ENCODE data around the gene BICDL2. TPM values are rescaled to one million over a fixed set of nuclear protein-coding genes. Genes with fewer than 3 reads are reported as not detected.
A peak's percentile ranks its signal among the peaks of the same experiment; 100 is the strongest.

The BICDL2 gene
- polyA plus RNA-seq, 3 donors: not detected

GRCh38 chr16:3004319-3004718, 32.4 kb downstream of the BICDL2 start:
- under 1% methylated on average over 65 of the region's 67 CpGs for WGBS (ENCODE audit: insufficient coverage)
- Mint-ChIP-seq H3K27ac (peak overlapping the region in 1 of 7 donors; percentile 87), H3K4me1 (peaks cover 44% of the 10 kb centered on the region), H3K36me3 (peaks cover 5 to 6% of the 10 kb centered on the region in 2 donors), H3K4me3 (peak overlapping the region; percentile 81 to 88), H3K9me3 (peaks cover 0 to 3% (median 0%) of the 10 kb centered on the region in 7 donors), H3K27me3 (ENCODE audit: low read depth in 3 of 3) (peaks cover 0 to 18% (median 14%) of the 10 kb centered on the region in 3 donors)
- no peak overlapping the region for H3K4me3 ChIP-seq (replicated peaks in 1 of 3; ENCODE audit: low read depth in 2 of 3, low read length in 3 of 3)
- H2AFZ ChIP-seq (ENCODE audit: insufficient read depth, low read depth, low read length, poor library complexity, severe bottlenecking): no peak overlapping the region
- H3K36me3 ChIP-seq (replicated peaks in 1 of 2; ENCODE audit: control insufficient read depth in 1 of 2, insufficient read depth in 2 of 2, low read length in 2 of 2): no peaks in the 10 kb centered on the region
- H4K20me1 ChIP-seq (ENCODE audit: insufficient read depth, low read length): no peaks in the 10 kb centered on the region
- no peak for DNase-seq
- no peaks in the 10 kb centered on the region for H3K9me3 ChIP-seq (replicated peaks in 1 of 2; ENCODE audit: control insufficient read depth in 1 of 2, insufficient read depth in 1 of 2, low read length in 2 of 2)
- no peak overlapping the region for H3K9ac ChIP-seq (ENCODE audit: insufficient read depth, low read length, poor library complexity, severe bottlenecking)
- peak overlapping the region; percentile 70 for H3K4me2 ChIP-seq (replicated peaks; ENCODE audit: extremely low read depth, low read length, poor library complexity, severe bottlenecking)
- peaks cover 45 to 47% of the 10 kb centered on the region in 2 donors for H3K4me1 ChIP-seq (ENCODE audit: control insufficient read depth in 1 of 2, insufficient read depth in 2 of 2, low read length in 2 of 2)
- TF ChIP-seq CTCF (IDR thresholded peaks at IDR 0.05): no peak
- intact Hi-C loops (cut with micrococcal nuclease): no loop called here
- H3K79me2 ChIP-seq (ENCODE audit: insufficient read depth, low read length): no peaks in the 10 kb centered on the region
- H3K27me3 ChIP-seq (ENCODE audit: control insufficient read depth in 2 of 2, insufficient read depth in 2 of 2, low read length in 2 of 2): peaks cover 0 to 2% of the 10 kb centered on the region in 2 donors
- no peak overlapping the region for H3K27ac ChIP-seq (ENCODE audit: low read depth in 1 of 2, low read length in 2 of 2)

- H4K20me1 ChIP-seq (ENCODE audit: insufficient read depth, low read length): no peaks in the 10 kb centered on the region
- H3K36me3 Mint-ChIP-seq: peaks cover 5 to 6% of the 10 kb centered on the region in 2 donors
- H3K36me3 ChIP-seq (replicated peaks in 1 of 2; ENCODE audit: control insufficient read depth in 1 of 2, insufficient read depth in 2 of 2, low read length in 2 of 2): no peaks in the 10 kb centered on the region
- DNase-seq: peak; percentile 98 to 99 (median 98)
- H3K27me3 Mint-ChIP-seq (ENCODE audit: low read depth in 3 of 3): peaks cover 0 to 21% (median 17%) of the 10 kb centered on the region in 3 donors
- H3K4me1 Mint-ChIP-seq: peaks cover 38% of the 10 kb centered on the region
- no peak overlapping the region for H3K27ac Mint-ChIP-seq
- intact Hi-C loops (cut with micrococcal nuclease): loop anchor here in 1 of 2 donors (2.0 kb wide), 1 partner anchor 25 kb away; no protein-coding TSS in a partner anchor
- WGBS (ENCODE audit: insufficient coverage): under 1% methylated on average over 49 of the region's 58 CpGs
- peak overlapping the region; percentile 42 to 64 for H3K4me3 Mint-ChIP-seq
- H3K4me2 ChIP-seq (replicated peaks; ENCODE audit: extremely low read depth, low read length, poor library complexity, severe bottlenecking): peak overlapping the region; percentile 26
- no peaks in the 10 kb centered on the region for H3K9me3 ChIP-seq (replicated peaks in 1 of 2; ENCODE audit: control insufficient read depth in 1 of 2, insufficient read depth in 1 of 2, low read length in 2 of 2)
- peaks cover 0 to 3% (median 0%) of the 10 kb centered on the region in 7 donors for H3K9me3 Mint-ChIP-seq
- peak; percentile 34 for TF ChIP-seq CTCF (IDR thresholded peaks at IDR 0.05)
- H3K27ac ChIP-seq (ENCODE audit: low read depth in 1 of 2, low read length in 2 of 2): no peak overlapping the region
- no peak overlapping the region for H3K4me3 ChIP-seq (replicated peaks in 1 of 3; ENCODE audit: low read depth in 2 of 3, low read length in 3 of 3)
- no peaks in the 10 kb centered on the region for H3K79me2 ChIP-seq (ENCODE audit: insufficient read depth, low read length)
- H3K27me3 ChIP-seq (ENCODE audit: control insufficient read depth in 2 of 2, insufficient read depth in 2 of 2, low read length in 2 of 2): peaks cover 0 to 2% of the 10 kb centered on the region in 2 donors
- H3K9ac ChIP-seq (ENCODE audit: insufficient read depth, low read length, poor library complexity, severe bottlenecking): no peak overlapping the region
- H2AFZ ChIP-seq (ENCODE audit: insufficient read depth, low read depth, low read length, poor library complexity, severe bottlenecking): no peak overlapping the region
- H3K4me1 ChIP-seq (ENCODE audit: control insufficient read depth in 1 of 2, insufficient read depth in 2 of 2, low read length in 2 of 2): peaks cover 40 to 41% of the 10 kb centered on the region in 2 donors
These were observed 33.0 kb downstream of the BICDL2 start for GRCh38 chr16:3003582-3004270.

All from CD14-positive monocyte (primary cell).